PC-3 (cell line): ENCODE measurements around the gene TRABD2A. TPM values are rescaled to one million over a fixed set of nuclear protein-coding genes. Genes with fewer than 3 reads are reported as not detected.

Experiments used
- ATAC-seq: fragments of 200-7000 bp; cut with Tn5 transposase; 2 replicates; pipeline ENCODE4 v1.9.1; 2020; ENCODE audit warnings: mild to moderate bottlenecking, moderate library complexity
- BruUV-seq: library from RNA; stranded (reverse); fragments of 400-500 nt; replicated peaks from 2 replicates; lab custom pipeline; 2021; lab: Mats Ljungman, UMichigan
- CTCF ChIA-PET: fragments of 300-600 bp; sonication (Branson Sonifier 250); formaldehyde crosslinking; loops from one replicate; lab custom pipeline; 2022; ENCODE audit warnings: antibody characterized with exemption; lab: Charles Lee
- POLR2A ChIA-PET: fragments of 300-600 bp; sonication (Branson Sonifier 250); formaldehyde crosslinking; loops from one replicate; lab custom pipeline; 2022; ENCODE audit warnings: antibody characterized with exemption; ENCODE audit not compliant: unreplicated experiment; lab: Charles Lee
- DNase-seq: peaks from one replicate; pipeline ENCODE4 v3.0.0-alpha.2; 2015
- H2AFZ ChIP-seq: fragments of 300-600 bp; sonication (generic); 2 replicates; pipeline ENCODE4 v1.6.0; 2016; ENCODE audit warnings: antibody characterized with exemption, low read length
- H3F3A ChIP-seq: fragments of 300-600 bp; sonication (generic); one replicate; pipeline ENCODE4 v1.6.0; 2017; ENCODE audit warnings: antibody characterized with exemption, low read length, control low read depth, mild to moderate bottlenecking; ENCODE audit not compliant: unreplicated experiment
- H3K27ac ChIP-seq: fragments of 300-600 bp; sonication (generic); 2 replicates; pipeline ENCODE4 v1.5.1; 2016; ENCODE audit warnings: mild to moderate bottlenecking, low read length
- H3K27me3 ChIP-seq: fragments of 300-600 bp; sonication (generic); 2 replicates; pipeline ENCODE4 v1.6.1; 2016; ENCODE audit warnings: low read length, mixed read lengths
- H3K36me3 ChIP-seq: fragments of 300-600 bp; sonication (generic); 2 replicates; pipeline ENCODE4 v1.6.1; 2016; ENCODE audit warnings: low read depth, mixed run types, low read length, mixed read lengths
- H3K4me1 ChIP-seq: fragments of 300-600 bp; sonication (generic); 2 replicates; pipeline ENCODE4 v1.5.1; 2016; ENCODE audit warnings: low read length; ENCODE audit not compliant: insufficient read depth
- H3K4me2 ChIP-seq: fragments of 300-600 bp; sonication (generic); 2 replicates; pipeline ENCODE4 v1.6.0; 2016; ENCODE audit warnings: low read length
- H3K4me3 ChIP-seq: fragments of 300-600 bp; sonication (generic); 2 replicates; pipeline ENCODE4 v1.5.1; 2016; ENCODE audit warnings: mild to moderate bottlenecking, low read length, mixed read lengths
- H3K79me2 ChIP-seq: fragments of 300-600 bp; sonication (generic); 2 replicates; pipeline ENCODE4 v1.6.1; 2017; ENCODE audit warnings: low read length, mixed read lengths
- H3K9ac ChIP-seq: fragments of 300-600 bp; sonication (generic); 2 replicates; pipeline ENCODE4 v1.6.0; 2016; ENCODE audit warnings: mild to moderate bottlenecking, low read length
- H3K9me2 ChIP-seq: fragments of 300-600 bp; sonication (generic); replicated peaks from 2 replicates; pipeline ENCODE4 v1.6.1; 2016; ENCODE audit warnings: mixed run types, low read length, mixed read lengths
- H3K9me3 ChIP-seq: fragments of 300-600 bp; sonication (generic); 2 replicates; pipeline ENCODE4 v1.6.1; 2016; ENCODE audit warnings: low read length, mixed read lengths
- H4K20me1 ChIP-seq: fragments of 300-600 bp; sonication (generic); 2 replicates; pipeline ENCODE4 v1.6.1; 2016; ENCODE audit warnings: low read length, mixed read lengths
- EZH2 ChIP-seq: fragments of 300-600 bp; sonication (generic); IDR thresholded peaks from one replicate; pipeline ENCODE4 v1.6.1; 2017; ENCODE audit warnings: antibody characterized with exemption, mild to moderate bottlenecking, low read length; ENCODE audit not compliant: unreplicated experiment
- EZH2phosphoT487 ChIP-seq: fragments of 300-600 bp; sonication (generic); IDR thresholded peaks from 2 replicates; pipeline ENCODE4 v1.6.1; 2018; ENCODE audit warnings: mild to moderate bottlenecking, antibody characterized with exemption, low read length, borderline replicate concordance
- intact Hi-C: fragments of 100-400 bp; cut with micrococcal nuclease; formaldehyde crosslinking; loops from 2 replicates; pipeline ENCODE4 v1.9.0; 2023
- total RNA-seq: library from RNA; depleted of rRNA; stranded (reverse); fragments of >200 nt; gene quantifications from 2 replicates; pipeline ENCODE4 v1.2.3, GENCODE V29; 2014
- TF ChIP-seq, protein P1 (sequence below): fragments of 300-600 bp; sonication (generic); conservative IDR thresholded peaks from 2 replicates; pipeline ENCODE4 v1.5.1; 2017; ENCODE audit warnings: antibody characterized with exemption, low read depth, mild to moderate bottlenecking, low read length

TRABD2A gene
- total RNA-seq, 1 experiment from 2014 or later: 2.0 TPM

DNA sequence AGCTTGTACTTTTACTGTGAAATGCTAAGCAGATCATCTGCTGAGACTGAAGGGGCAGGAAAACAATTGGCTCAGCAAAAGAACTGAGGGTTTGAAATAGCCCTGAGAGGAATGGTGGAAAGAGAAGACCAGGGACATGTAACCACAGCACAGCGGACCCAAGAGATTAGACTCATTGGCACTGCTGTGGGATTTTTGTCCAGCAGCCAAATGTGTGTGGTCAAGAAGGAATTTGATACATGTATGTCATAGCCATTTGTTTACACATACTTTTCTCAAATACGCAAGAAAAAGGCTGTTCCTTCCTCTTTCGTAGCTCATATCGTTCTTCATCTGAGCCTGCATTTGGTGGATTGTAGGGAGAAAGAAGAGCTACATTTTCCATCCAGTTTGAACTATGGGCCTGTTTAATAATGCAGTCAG lies 73.8 kb downstream of the TRABD2A start:
- POLR2A ChIA-PET: interaction anchor here (0.5 to 0.6 kb wide), 2 partner anchors 116 to 351 kb away, joined by 3 read pairs; no protein-coding TSS in a partner anchor
- Histone ChIP-seq H3K4me1 (peaks cover 14% of the 10 kb centered on the region), H3K27ac (peak overlapping the region; percentile 38), H3K9ac (no peak overlapping the region), H3F3A (no peaks in the 10 kb centered on the region), H4K20me1 (no peaks in the 10 kb centered on the region), H3K9me3 (no peaks in the 10 kb centered on the region), H2AFZ (no peak overlapping the region), H3K36me3 (no peaks in the 10 kb centered on the region), H3K4me3 (no peak overlapping the region), H3K4me2 (peak overlapping the region; percentile 64), H3K27me3 (peaks cover 3% of the 10 kb centered on the region; the same call in 1 of the 2 replicates), H3K79me2 (no peaks in the 10 kb centered on the region), H3K9me2 (no peaks in the 10 kb centered on the region)
- peak; percentile 90 for ATAC-seq
- no TSS peak for BruUV-seq
- peak; percentile 95 for DNase-seq
- intact Hi-C loops: loop anchor here (5.0 kb wide), 1 partner anchor 40 kb away; no protein-coding TSS in a partner anchor
- CTCF ChIA-PET: no interaction called here
- TF ChIP-seq EZH2: no peak
- TF ChIP-seq, protein P1, sequence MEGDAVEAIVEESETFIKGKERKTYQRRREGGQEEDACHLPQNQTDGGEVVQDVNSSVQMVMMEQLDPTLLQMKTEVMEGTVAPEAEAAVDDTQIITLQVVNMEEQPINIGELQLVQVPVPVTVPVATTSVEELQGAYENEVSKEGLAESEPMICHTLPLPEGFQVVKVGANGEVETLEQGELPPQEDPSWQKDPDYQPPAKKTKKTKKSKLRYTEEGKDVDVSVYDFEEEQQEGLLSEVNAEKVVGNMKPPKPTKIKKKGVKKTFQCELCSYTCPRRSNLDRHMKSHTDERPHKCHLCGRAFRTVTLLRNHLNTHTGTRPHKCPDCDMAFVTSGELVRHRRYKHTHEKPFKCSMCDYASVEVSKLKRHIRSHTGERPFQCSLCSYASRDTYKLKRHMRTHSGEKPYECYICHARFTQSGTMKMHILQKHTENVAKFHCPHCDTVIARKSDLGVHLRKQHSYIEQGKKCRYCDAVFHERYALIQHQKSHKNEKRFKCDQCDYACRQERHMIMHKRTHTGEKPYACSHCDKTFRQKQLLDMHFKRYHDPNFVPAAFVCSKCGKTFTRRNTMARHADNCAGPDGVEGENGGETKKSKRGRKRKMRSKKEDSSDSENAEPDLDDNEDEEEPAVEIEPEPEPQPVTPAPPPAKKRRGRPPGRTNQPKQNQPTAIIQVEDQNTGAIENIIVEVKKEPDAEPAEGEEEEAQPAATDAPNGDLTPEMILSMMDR: no peak

DNA sequence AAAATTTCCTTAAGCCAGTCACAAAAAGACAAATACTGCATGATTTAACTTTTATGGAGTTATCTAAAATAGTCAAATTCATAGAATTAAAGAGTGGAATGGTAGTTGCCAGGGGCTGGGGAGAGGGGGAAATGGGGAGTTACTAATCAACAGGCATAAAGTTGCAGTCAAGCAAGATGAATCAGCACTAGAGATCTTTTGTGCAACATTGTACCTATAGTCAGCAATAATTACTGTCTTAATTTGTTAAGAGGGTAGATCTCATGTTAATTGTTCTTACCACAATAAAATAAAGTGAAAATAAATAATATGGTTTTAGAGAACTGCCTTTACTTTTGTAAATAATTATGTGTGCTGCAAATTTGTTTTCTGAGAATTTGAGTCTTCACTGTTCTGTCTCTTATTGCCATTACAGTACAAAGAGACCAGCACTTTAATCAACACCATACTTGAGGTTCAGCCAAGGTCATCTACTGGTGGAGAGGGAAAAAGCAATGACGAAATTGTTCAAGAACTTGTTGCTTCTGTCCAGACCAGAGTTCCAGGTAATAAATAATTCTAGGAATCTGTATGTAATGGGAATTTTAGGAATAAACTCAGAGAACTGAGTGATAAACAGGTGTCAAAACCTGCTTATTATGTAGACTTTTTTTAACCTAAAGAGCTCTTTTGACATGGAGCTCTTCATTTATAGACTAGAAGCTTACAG lies 75.5 kb downstream of the TRABD2A start:
- Histone ChIP-seq H3F3A (no peaks in the 10 kb centered on the region), H3K4me2 (no peak overlapping the region), H3K9me2 (no peaks in the 10 kb centered on the region), H3K36me3 (no peaks in the 10 kb centered on the region), H3K4me1 (peaks cover 14% of the 10 kb centered on the region), H3K9ac (no peak overlapping the region), H4K20me1 (no peaks in the 10 kb centered on the region), H3K4me3 (no peak overlapping the region), H3K79me2 (no peaks in the 10 kb centered on the region), H3K9me3 (no peaks in the 10 kb centered on the region), H3K27me3 (no peaks in the 10 kb centered on the region), H3K27ac (no peak overlapping the region), H2AFZ (no peak overlapping the region)
- POLR2A ChIA-PET: no interaction called here
- ATAC-seq (no peak), DNase-seq (no peak)
- no TSS peak for BruUV-seq
- intact Hi-C loops: loop anchor here (5.0 kb wide), 1 partner anchor 42 kb away; no protein-coding TSS in a partner anchor
- TF ChIP-seq EZH2phosphoT487 (no peak), EZH2 (no peak)
- TF ChIP-seq, protein P1: no peak
- CTCF ChIA-PET: no interaction called here

DNA sequence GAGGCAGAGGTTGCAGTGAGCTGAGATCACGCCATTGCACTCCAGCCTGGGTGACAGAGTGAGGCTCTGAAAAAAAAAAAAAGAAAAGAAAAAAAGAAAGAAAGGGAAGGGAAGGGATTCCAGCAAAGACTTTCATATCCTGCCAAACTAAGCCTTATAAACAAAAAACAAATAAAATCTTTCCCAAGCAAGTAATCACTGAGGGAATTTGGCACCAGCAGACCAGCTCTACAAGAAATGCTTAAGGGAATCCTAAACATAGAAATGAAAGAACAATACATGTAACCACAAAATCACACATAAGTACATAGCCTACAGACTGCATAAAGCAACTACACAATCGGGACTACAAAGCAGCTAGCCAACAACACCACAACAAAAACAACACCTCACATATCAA lies 79.1 kb downstream of the TRABD2A start:
- no peaks in the 10 kb centered on the region for H3K27me3 ChIP-seq
- CTCF ChIA-PET: no interaction called here
- H3K27ac ChIP-seq: no peak overlapping the region
- no peaks in the 10 kb centered on the region for H3K9me3 ChIP-seq
- ATAC-seq (no peak), DNase-seq (no peak)
- H3K4me2 ChIP-seq: no peak overlapping the region
- no peak overlapping the region for H2AFZ ChIP-seq
- no peaks in the 10 kb centered on the region for H3F3A ChIP-seq
- TF ChIP-seq EZH2: no peak
- TF ChIP-seq, protein P1: no peak
- TF ChIP-seq EZH2phosphoT487: no peak
- no TSS peak for BruUV-seq
- no peaks in the 10 kb centered on the region for H3K79me2 ChIP-seq
- H4K20me1 ChIP-seq: no peaks in the 10 kb centered on the region
- no peaks in the 10 kb centered on the region for H3K36me3 ChIP-seq
- no peak overlapping the region for H3K4me3 ChIP-seq
- intact Hi-C loops: no loop called here
- H3K9ac ChIP-seq: no peak overlapping the region
- H3K9me2 ChIP-seq: no peaks in the 10 kb centered on the region
- POLR2A ChIA-PET: no interaction called here
- H3K4me1 ChIP-seq: peaks cover 6% of the 10 kb centered on the region
